H1 (cell line): ENCODE data around the gene MTFR1L.

Source experiments
- CHD2 ChIP-seq: IDR thresholded peaks from 2 replicates; pipeline ENCODE4 v1.6.1; 2012; ENCODE audit warnings: low read length, improper control_type of control experiment
- CTCF ChIP-seq, 3 experiments: IDR thresholded peaks; 1 replicate in 2 of 3; 2 replicates in 1 of 3; pipeline versions ENCODE4 v1.5.1 to v1.6.1; 2011; ENCODE audit warnings: low read length in 3 of 3, mild to moderate bottlenecking in 3 of 3, inconsistent platforms in 2 of 3, low read depth in 1 of 3, moderate library complexity in 1 of 3; ENCODE audit not compliant: insufficient read depth in 1 of 3; ENCODE audit errors: control extremely low read depth in 1 of 3
- JUND ChIP-seq: IDR thresholded peaks from 2 replicates; pipeline ENCODE4 v1.6.1; 2011; ENCODE audit warnings: mild to moderate bottlenecking, improper control_type of control experiment, low read length
- RAD21 ChIP-seq, 2 experiments: IDR thresholded peaks in 1 of 2; conservative IDR thresholded peaks in 1 of 2; 2 replicates each; pipeline ENCODE4 v1.6.1; 2011; ENCODE audit warnings: low read depth in 2 of 2, low read length in 2 of 2, improper control_type of control experiment in 1 of 2, inconsistent platforms in 1 of 2, mild to moderate bottlenecking in 1 of 2, moderate library complexity in 1 of 2
- SP2 ChIP-seq: IDR thresholded peaks from 2 replicates; pipeline ENCODE4 v1.6.1; 2012; ENCODE audit warnings: mild to moderate bottlenecking, low read length, inconsistent platforms
- TAF7 ChIP-seq: optimal IDR thresholded peaks from 2 replicates; pipeline ENCODE3; 2011; ENCODE audit warnings: low read depth, mild to moderate bottlenecking, inconsistent platforms, low read length, moderate library complexity, borderline replicate concordance
- YY1 ChIP-seq: IDR thresholded peaks from 2 replicates; pipeline ENCODE4 v1.6.1; 2011; ENCODE audit warnings: low read depth, mild to moderate bottlenecking, low read length

GRCh38 chr1:25837262-25837875 is 17.6 kb downstream of the MTFR1L start:
- TF ChIP-seq YY1 (no peak), SP2 (no peak), CTCF (IDR thresholded peaks at IDR 0.05; ENCODE audit: control extremely low read depth in 1 of 3, insufficient read depth in 1 of 3, low read depth in 1 of 3, low read length in 3 of 3) (peak in 2 of 3 experiments; percentile 43 to 47; a peak in 3 of 4 replicates), CHD2 (no peak), RAD21 (IDR thresholded peaks at IDR 0.05 in 1 of 2, conservative IDR thresholded peaks at IDR 0.05 in 1 of 2; ENCODE audit: low read depth in 2 of 2, low read length in 2 of 2) (peak; percentile 48 to 52), TAF7 (no peak), JUND (no peak)
